CD4-positive, alpha-beta T cell (primary cell): ENCODE data around the gene PLCG2. TPM values are rescaled to one million over a fixed set of nuclear protein-coding genes. Genes with fewer than 3 reads are reported as not detected.

Experiments used
- ATAC-seq: fragments of 200-7000 bp; cut with Tn5 transposase; one replicate; pipeline ENCODE4 v1.10.0; 2022; ENCODE audit warnings: mild to moderate bottlenecking; ENCODE audit not compliant: poor library complexity
- CTCF ChIA-PET: fragments of 350-600 bp; sonication (Branson Sonifier 250); formaldehyde crosslinking; loops from one replicate; lab custom pipeline; 2021; ENCODE audit warnings: antibody characterized with exemption, inconsistent platforms; lab: Charles Lee
- POLR2A ChIA-PET: fragments of 350-600 bp; sonication (Branson Sonifier 250); formaldehyde crosslinking; loops from one replicate; lab custom pipeline; 2021; ENCODE audit warnings: antibody characterized with exemption, inconsistent platforms; lab: Charles Lee
- DNase-seq, 14 experiments: peaks; one replicate each; pipeline ENCODE4 v3.0.0-alpha.2; 2013 to 2020; ENCODE audit warnings: mixed read lengths in 2 of 14
- H3K27ac ChIP-seq, 2 donors: one replicate each; pipeline versions ENCODE4 v1.5.1 to v1.7.0; 2013; ENCODE audit warnings: low read length in 2 of 2, low read depth in 1 of 2, mild to moderate bottlenecking in 1 of 2
- H3K27me3 ChIP-seq, 2 experiments: 1 replicate in 1 of 2; 2 replicates in 1 of 2; pipeline versions ENCODE4 v1.6.1 to v1.7.0; 2013; ENCODE audit warnings: low read length in 2 of 2, control low read depth in 1 of 2, mild to moderate bottlenecking in 1 of 2, moderate library complexity in 1 of 2; ENCODE audit not compliant: insufficient read depth in 2 of 2, control insufficient read depth in 1 of 2
- H3K36me3 ChIP-seq: one replicate; pipeline ENCODE4 v1.6.1; 2013; ENCODE audit warnings: low read length, control low read depth; ENCODE audit not compliant: insufficient read depth
- H3K4me1 ChIP-seq: one replicate; pipeline ENCODE4 v1.6.1; 2013; ENCODE audit warnings: low read length, control low read depth; ENCODE audit not compliant: insufficient read depth
- H3K4me3 ChIP-seq: one replicate; pipeline ENCODE4 v1.5.1; 2013; ENCODE audit warnings: mild to moderate bottlenecking, low read length, moderate library complexity
- H3K9me3 ChIP-seq, 2 experiments: 1 replicate in 1 of 2; 2 replicates in 1 of 2; pipeline versions ENCODE4 v1.6.1 to v1.7.0; 2013; ENCODE audit warnings: low read length in 2 of 2, mild to moderate bottlenecking in 2 of 2, control low read depth in 1 of 2, moderate library complexity in 1 of 2; ENCODE audit not compliant: control insufficient read depth in 1 of 2, insufficient read depth in 1 of 2
- H3K27ac Mint-ChIP-seq: one replicate; pipeline ENCODE4 v1.8.0; 2020; ENCODE audit warnings: mixed read lengths
- H3K27me3 Mint-ChIP-seq: one replicate; pipeline ENCODE4 v1.8.0; 2021; ENCODE audit warnings: mixed read lengths
- H3K36me3 Mint-ChIP-seq: one replicate; pipeline ENCODE4 v1.8.0; 2021; ENCODE audit warnings: low read depth, mixed read lengths
- H3K4me1 Mint-ChIP-seq: one replicate; pipeline ENCODE4 v1.8.0; 2021; ENCODE audit warnings: low read depth, mixed read lengths
- H3K4me3 Mint-ChIP-seq: one replicate; pipeline ENCODE4 v1.8.0; 2020; ENCODE audit warnings: mild to moderate bottlenecking, mixed read lengths
- H3K9me3 Mint-ChIP-seq: one replicate; pipeline ENCODE4 v1.8.0; 2020; ENCODE audit warnings: mixed read lengths
- intact Hi-C, 2 experiments: fragments of 100-400 bp; cut with DNase I in 1 of 2; cut with micrococcal nuclease in 1 of 2; formaldehyde crosslinking; loops; one replicate each; pipeline versions ENCODE4 v1.15.1 to v1.9.0; 2023 to 2025; cut with DNase I, micrococcal nuclease
- total RNA-seq, 174 experiments: library from RNA in 2 of 174; stranded (reverse) in 2 of 174; gene quantifications; one replicate each; pipeline ENCODE4 v1.2.3 and lab custom pipeline; 2021 to 2026
- TF ChIP-seq, protein P1 (sequence below): fragments of 200-600 bp; IDR thresholded peaks from one replicate; pipeline ENCODE4 v1.8.0; 2022; ENCODE audit warnings: antibody characterized with exemption, mild to moderate bottlenecking

PLCG2 gene
- total RNA-seq, 2 experiments from 2014 or later, result 0.92 to 1.5 TPM

DNA sequence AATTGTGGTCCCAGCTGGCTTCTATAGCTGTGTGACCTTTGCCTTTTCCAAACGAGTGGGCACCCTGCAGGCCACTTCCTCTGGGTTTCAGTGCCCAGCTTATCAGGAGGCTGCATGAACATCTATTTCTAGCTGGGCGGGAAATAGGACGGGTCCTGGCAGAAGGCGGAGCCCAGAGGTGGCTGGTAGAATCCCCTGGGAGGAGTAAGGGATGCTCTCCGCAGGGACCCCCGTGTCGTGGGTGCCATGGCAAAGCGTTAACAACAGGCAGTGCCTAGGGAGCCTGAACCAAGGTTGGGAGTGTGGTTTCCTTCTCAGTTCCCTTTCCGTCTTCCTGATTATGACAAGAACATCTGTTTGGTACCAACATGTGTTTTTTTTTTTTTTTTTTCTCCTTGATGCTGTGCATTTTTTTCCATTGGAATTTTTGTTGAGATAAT lies 58.2 kb downstream of the PLCG2 start:
- no peak overlapping the region for H3K27ac ChIP-seq
- H3K4me1 ChIP-seq, result peaks cover 5% of the 10 kb centered on the region
- no peaks in the 10 kb centered on the region for H3K27me3 ChIP-seq
- Mint-ChIP-seq H3K27me3 (peaks cover 12% of the 10 kb centered on the region), H3K9me3 (no peaks in the 10 kb centered on the region), H3K36me3 (no peaks in the 10 kb centered on the region), H3K4me3 (no peak overlapping the region), H3K27ac (no peak overlapping the region), H3K4me1 (peaks cover 3% of the 10 kb centered on the region)
- ChIA-PET CTCF (no interaction called here), POLR2A (no interaction called here)
- no peak for ATAC-seq
- TF ChIP-seq, protein P1, sequence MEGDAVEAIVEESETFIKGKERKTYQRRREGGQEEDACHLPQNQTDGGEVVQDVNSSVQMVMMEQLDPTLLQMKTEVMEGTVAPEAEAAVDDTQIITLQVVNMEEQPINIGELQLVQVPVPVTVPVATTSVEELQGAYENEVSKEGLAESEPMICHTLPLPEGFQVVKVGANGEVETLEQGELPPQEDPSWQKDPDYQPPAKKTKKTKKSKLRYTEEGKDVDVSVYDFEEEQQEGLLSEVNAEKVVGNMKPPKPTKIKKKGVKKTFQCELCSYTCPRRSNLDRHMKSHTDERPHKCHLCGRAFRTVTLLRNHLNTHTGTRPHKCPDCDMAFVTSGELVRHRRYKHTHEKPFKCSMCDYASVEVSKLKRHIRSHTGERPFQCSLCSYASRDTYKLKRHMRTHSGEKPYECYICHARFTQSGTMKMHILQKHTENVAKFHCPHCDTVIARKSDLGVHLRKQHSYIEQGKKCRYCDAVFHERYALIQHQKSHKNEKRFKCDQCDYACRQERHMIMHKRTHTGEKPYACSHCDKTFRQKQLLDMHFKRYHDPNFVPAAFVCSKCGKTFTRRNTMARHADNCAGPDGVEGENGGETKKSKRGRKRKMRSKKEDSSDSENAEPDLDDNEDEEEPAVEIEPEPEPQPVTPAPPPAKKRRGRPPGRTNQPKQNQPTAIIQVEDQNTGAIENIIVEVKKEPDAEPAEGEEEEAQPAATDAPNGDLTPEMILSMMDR, result no peak
- no peaks in the 10 kb centered on the region for H3K36me3 ChIP-seq
- H3K9me3 ChIP-seq, result no peaks in the 10 kb centered on the region
- H3K4me3 ChIP-seq, result no peak overlapping the region
- DNase-seq, result no peak
- intact Hi-C loops, result no loop called here

DNA sequence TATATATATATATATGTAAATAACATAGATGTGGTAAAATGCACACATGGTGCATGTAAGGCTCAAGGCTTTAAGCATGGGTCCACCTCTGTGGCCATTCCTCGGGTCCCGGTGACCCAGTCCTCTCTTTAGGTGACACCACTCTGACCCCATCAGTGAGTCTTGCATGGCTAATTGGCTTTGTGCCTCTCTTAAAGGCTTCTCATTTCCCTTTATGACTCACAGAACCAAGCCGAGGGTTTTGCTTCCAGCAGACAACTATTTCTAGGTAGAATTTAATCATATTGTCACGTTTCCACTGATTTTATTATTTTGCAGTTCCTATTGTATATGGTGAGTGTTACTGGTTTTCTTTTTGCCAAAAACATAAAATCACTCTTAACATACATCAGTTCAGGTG lies 59.7 kb downstream of the PLCG2 start:
- no peak for ATAC-seq
- Mint-ChIP-seq H3K27ac (no peak overlapping the region), H3K9me3 (no peaks in the 10 kb centered on the region), H3K4me1 (no peaks in the 10 kb centered on the region), H3K4me3 (no peak overlapping the region), H3K36me3 (no peaks in the 10 kb centered on the region), H3K27me3 (peaks cover 12% of the 10 kb centered on the region)
- TF ChIP-seq, protein P1, result no peak
- POLR2A ChIA-PET, result no interaction called here
- CTCF ChIA-PET, result no interaction called here
- no peaks in the 10 kb centered on the region for H3K36me3 ChIP-seq
- no peak for DNase-seq
- no peaks in the 10 kb centered on the region for H3K9me3 ChIP-seq
- no peaks in the 10 kb centered on the region for H3K27me3 ChIP-seq
- intact Hi-C loops, result no loop called here
- no peak overlapping the region for H3K4me3 ChIP-seq
- H3K4me1 ChIP-seq, result no peaks in the 10 kb centered on the region
- H3K27ac ChIP-seq, result no peak overlapping the region

DNA sequence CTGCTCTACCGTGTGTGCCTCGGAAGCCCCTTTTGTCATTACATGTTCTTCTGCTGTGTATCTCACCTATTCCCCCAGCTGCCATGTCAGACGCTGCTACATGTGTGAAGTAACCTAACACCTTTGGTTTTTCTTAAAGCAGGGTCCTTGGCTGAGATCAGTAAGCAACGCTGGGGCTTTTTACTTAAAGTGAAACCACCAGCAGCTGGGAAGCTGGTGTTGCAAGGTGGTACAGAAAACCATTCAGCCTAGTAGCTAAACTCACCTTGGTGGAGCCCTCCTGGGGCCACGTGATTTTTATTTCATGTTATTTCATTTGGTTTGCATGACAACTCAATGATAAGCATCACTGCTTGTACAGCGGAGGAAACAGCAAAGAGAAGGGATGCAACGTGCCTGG lies 62.6 kb downstream of the PLCG2 start:
- TF ChIP-seq, protein P1, result no peak
- peaks cover 3% of the 10 kb centered on the region for H3K27me3 Mint-ChIP-seq
- ChIA-PET CTCF (no interaction called here), POLR2A (no interaction called here)
- peak overlapping the region in 1 of 2 donors; percentile 33 for H3K27ac ChIP-seq
- H3K9me3 ChIP-seq, result no peaks in the 10 kb centered on the region
- ATAC-seq, result no peak
- no peaks in the 10 kb centered on the region for H3K9me3 Mint-ChIP-seq
- H3K4me3 ChIP-seq, result no peak overlapping the region
- H3K27ac Mint-ChIP-seq, result no peak overlapping the region
- H3K4me1 ChIP-seq, result no peaks in the 10 kb centered on the region
- H3K4me1 Mint-ChIP-seq, result no peaks in the 10 kb centered on the region
- H3K36me3 ChIP-seq, result no peaks in the 10 kb centered on the region
- intact Hi-C loops, result no loop called here
- H3K27me3 ChIP-seq, result no peaks in the 10 kb centered on the region
- DNase-seq, result peak in 2 of 14 experiments; percentile 17 to 61
- no peaks in the 10 kb centered on the region for H3K36me3 Mint-ChIP-seq
- H3K4me3 Mint-ChIP-seq, result no peak overlapping the region
